ENCODE results near the gene KCNMA1.
"Not testable (repeated sequence)": the region's sequence is repeated elsewhere in the genome, so short reads cannot be mapped to it uniquely, and the experiment has no call there.

The KCNMA1 gene

GRCh38 chr10:77357185-77357584 is 280.4 kb downstream of the KCNMA1 start:
- DNase-seq: no peak

- no peak for DNase-seq
Measured at GRCh38 chr10:77355844-77356243, 281.8 kb downstream of the KCNMA1 start.

GRCh38 chr10:77351386-77351785 is 286.2 kb downstream of the KCNMA1 start:
- DNase-seq: no peak

GRCh38 chr10:77350711-77351119 is 286.9 kb downstream of the KCNMA1 start:
- DNase-seq: no peak

GRCh38 chr10:77350134-77350533 is 287.5 kb downstream of the KCNMA1 start:
- no peak for DNase-seq

- no peak for DNase-seq
Measured at GRCh38 chr10:77349226-77349625, 288.4 kb downstream of the KCNMA1 start.

- no peak for DNase-seq
Measured at GRCh38 chr10:77348751-77349150, 288.9 kb downstream of the KCNMA1 start.

- no peak for DNase-seq
Measured at GRCh38 chr10:77348082-77348481, 289.5 kb downstream of the KCNMA1 start.

GRCh38 chr10:77347052-77347451 is 290.6 kb downstream of the KCNMA1 start:
- DNase-seq: no peak

- no peak for DNase-seq
Measured at GRCh38 chr10:77341055-77341454, 296.6 kb downstream of the KCNMA1 start.

GRCh38 chr10:77339872-77340271 is 297.7 kb downstream of the KCNMA1 start:
- DNase-seq: not testable (repeated sequence)

- DNase-seq: no peak
Measured at GRCh38 chr10:77339166-77339565, 298.4 kb downstream of the KCNMA1 start.

- no peak for DNase-seq
Measured at GRCh38 chr10:77338143-77338542, 299.5 kb downstream of the KCNMA1 start.

GRCh38 chr10:77334501-77334900 is 303.1 kb downstream of the KCNMA1 start:
- no peak for DNase-seq

- no peak for DNase-seq
Measured at GRCh38 chr10:77333610-77334340, 303.8 kb downstream of the KCNMA1 start.

GRCh38 chr10:77332256-77332655 is 305.4 kb downstream of the KCNMA1 start:
- DNase-seq: no peak

- DNase-seq: no peak
Measured at GRCh38 chr10:77328272-77328816, 309.3 kb downstream of the KCNMA1 start.

GRCh38 chr10:77325233-77325537 is 312.4 kb downstream of the KCNMA1 start:
- DNase-seq: no peak

GRCh38 chr10:77321838-77322237 is 315.8 kb downstream of the KCNMA1 start:
- DNase-seq: no peak

GRCh38 chr10:77320971-77321471 is 316.6 kb downstream of the KCNMA1 start:
- DNase-seq: no peak

- DNase-seq: no peak
Measured at GRCh38 chr10:77319557-77319956, 318.1 kb downstream of the KCNMA1 start.

- no peak for DNase-seq
Measured at GRCh38 chr10:77318739-77319138, 318.9 kb downstream of the KCNMA1 start.

- no peak for DNase-seq
Measured at GRCh38 chr10:77317221-77317620, 320.4 kb downstream of the KCNMA1 start.

GRCh38 chr10:77315496-77316129 is 322.0 kb downstream of the KCNMA1 start:
- DNase-seq: no peak
